Nephron progenitor cell (in vitro differentiated cells): Measurements from ENCODE around the gene TMCC1.

Experiments
- DNase-seq: peaks from one replicate; pipeline ENCODE4 v3.0.0; 2021
- H3K27ac Mint-ChIP-seq: 2 replicates; pipeline ENCODE4 v1.8.0; 2021; ENCODE audit warnings: mild to moderate bottlenecking, moderate library complexity, mixed read lengths
- H3K27me3 Mint-ChIP-seq: 2 replicates; pipeline ENCODE4 v1.8.0; 2021; ENCODE audit warnings: mild to moderate bottlenecking, low read depth, mixed read lengths; ENCODE audit not compliant: poor library complexity
- H3K36me3 Mint-ChIP-seq: 2 replicates; pipeline ENCODE4 v1.8.0; 2021; ENCODE audit warnings: low read depth, mixed read lengths
- H3K4me1 Mint-ChIP-seq: 2 replicates; pipeline ENCODE4 v1.8.0; 2021; ENCODE audit warnings: mixed read lengths
- H3K4me3 Mint-ChIP-seq: 2 replicates; pipeline ENCODE4 v1.8.0; 2021; ENCODE audit warnings: mild to moderate bottlenecking, moderate library complexity, mixed read lengths
- H3K9me3 Mint-ChIP-seq: 2 replicates; pipeline ENCODE4 v1.8.0; 2021; ENCODE audit warnings: mild to moderate bottlenecking, moderate library complexity, mixed read lengths
- CTCF ChIP-seq: fragments of 200-600 bp; sonication (generic); IDR thresholded peaks from 2 replicates; pipeline ENCODE4 v1.5.0; 2021; ENCODE audit warnings: antibody characterized with exemption

TMCC1 gene

DNA sequence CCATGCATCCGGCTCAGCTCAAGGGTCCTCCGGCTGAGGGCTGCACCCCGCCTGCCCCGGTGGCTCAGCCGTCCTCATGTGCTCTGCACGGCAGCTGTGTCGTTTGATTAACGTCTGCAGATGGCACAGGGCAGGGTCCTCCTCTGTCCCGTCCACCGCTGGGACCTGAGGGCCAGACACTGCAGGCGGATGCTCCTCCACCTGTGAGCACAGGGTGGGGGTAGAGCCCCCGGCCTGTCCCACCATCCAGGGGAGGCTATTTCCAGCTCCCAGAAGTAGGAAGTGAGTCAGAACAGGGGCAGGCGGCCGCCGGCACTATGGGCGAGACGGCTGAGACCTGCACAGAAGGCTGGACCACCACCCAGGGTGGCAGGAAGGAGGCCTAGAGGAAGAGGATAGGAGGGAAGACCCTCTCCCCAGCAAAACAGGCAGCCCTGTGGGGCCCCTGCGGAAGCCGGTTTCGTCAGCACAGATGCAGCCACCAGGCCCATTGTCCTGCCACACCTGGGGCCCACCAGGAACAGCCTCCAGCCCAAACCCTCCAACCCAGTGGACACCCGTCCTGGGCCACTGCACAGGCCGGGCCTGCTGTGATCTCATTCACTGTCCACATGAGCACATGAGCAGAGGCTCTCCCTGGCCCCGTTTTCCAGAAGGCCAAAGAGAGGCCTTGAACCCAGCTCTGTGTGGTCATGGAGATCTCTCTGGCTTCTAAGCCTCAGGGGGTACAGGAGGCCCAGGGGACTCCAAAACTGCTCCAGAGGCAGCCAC is 274.4 kb downstream of the TMCC1 start:
- Mint-ChIP-seq H3K4me3 (no peak overlapping the region), H3K4me1 (peaks cover 58% of the 10 kb centered on the region), H3K27ac (no peak overlapping the region), H3K9me3 (no peaks in the 10 kb centered on the region), H3K27me3 (peaks cover 19% of the 10 kb centered on the region), H3K36me3 (no peaks in the 10 kb centered on the region)
- DNase-seq: no peak
- no peak for TF ChIP-seq CTCF

GRCh38 chr3:129618186-129618820 is 275.2 kb downstream of the TMCC1 start:
- no peak for DNase-seq
- TF ChIP-seq CTCF: no peak
- Mint-ChIP-seq H3K4me3 (no peak overlapping the region), H3K4me1 (peaks cover 51% of the 10 kb centered on the region), H3K27ac (no peak overlapping the region), H3K27me3 (peaks cover 15% of the 10 kb centered on the region), H3K9me3 (no peaks in the 10 kb centered on the region), H3K36me3 (no peaks in the 10 kb centered on the region)

GRCh38 chr3:129617381-129618185 is 275.9 kb downstream of the TMCC1 start:
- peaks cover 47% of the 10 kb centered on the region for H3K4me1 Mint-ChIP-seq
- H3K9me3 Mint-ChIP-seq: no peaks in the 10 kb centered on the region
- no peak overlapping the region for H3K4me3 Mint-ChIP-seq
- no peak for DNase-seq
- H3K27ac Mint-ChIP-seq: no peak overlapping the region
- no peak for TF ChIP-seq CTCF
- H3K27me3 Mint-ChIP-seq: peaks cover 15% of the 10 kb centered on the region
- H3K36me3 Mint-ChIP-seq: no peaks in the 10 kb centered on the region

DNA sequence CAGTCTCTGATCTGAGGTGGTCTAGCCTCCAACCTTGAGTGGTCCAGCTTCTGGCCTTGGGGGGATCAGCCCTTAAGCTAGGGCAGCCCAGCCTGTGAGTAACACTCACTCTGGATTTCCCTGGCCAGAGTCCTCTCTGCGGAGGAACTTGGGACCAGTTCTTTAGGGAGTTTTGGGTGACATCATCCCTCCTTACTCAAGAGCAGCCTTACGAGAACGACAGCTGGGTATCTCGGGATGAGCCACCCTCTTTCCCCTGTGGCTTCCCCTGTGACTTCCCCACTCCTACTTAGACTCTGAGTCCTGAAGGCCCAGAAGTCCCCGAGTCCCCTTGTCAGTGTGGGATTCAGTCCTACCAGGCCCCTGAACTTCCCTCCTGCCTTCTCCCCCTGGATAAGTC is 276.8 kb downstream of the TMCC1 start:
- Mint-ChIP-seq H3K36me3 (no peaks in the 10 kb centered on the region), H3K4me3 (no peak overlapping the region), H3K4me1 (peaks cover 46% of the 10 kb centered on the region), H3K27me3 (peaks cover 15% of the 10 kb centered on the region), H3K9me3 (no peaks in the 10 kb centered on the region), H3K27ac (no peak overlapping the region)
- DNase-seq: no peak
- TF ChIP-seq CTCF: no peak

DNA sequence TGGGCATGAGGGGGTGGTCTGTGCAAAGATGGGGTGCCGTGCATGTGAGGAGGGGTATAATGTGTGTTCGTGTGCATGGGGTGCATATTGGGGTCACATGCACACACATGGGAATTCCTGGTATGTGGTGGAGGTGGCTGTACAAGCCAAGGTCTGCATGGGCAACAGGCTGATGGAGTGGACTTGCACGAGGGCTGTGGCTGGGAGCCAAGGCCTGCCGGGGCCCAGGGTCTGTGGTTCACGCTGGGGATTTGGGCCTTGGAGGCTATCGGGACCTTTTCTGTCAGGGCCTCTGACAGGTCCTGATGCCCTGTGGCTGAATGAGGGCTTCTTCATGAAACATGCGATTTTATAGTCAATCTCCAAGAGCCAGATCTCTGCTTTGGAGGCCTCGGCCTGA is 277.2 kb downstream of the TMCC1 start:
- no peak for DNase-seq
- Mint-ChIP-seq H3K4me1 (peaks cover 45% of the 10 kb centered on the region), H3K36me3 (no peaks in the 10 kb centered on the region), H3K4me3 (no peak overlapping the region), H3K9me3 (no peaks in the 10 kb centered on the region), H3K27ac (no peak overlapping the region), H3K27me3 (peaks cover 15% of the 10 kb centered on the region)
- TF ChIP-seq CTCF: no peak
